ENCODE data around the gene ZBTB7C.

ZBTB7C gene

DNA sequence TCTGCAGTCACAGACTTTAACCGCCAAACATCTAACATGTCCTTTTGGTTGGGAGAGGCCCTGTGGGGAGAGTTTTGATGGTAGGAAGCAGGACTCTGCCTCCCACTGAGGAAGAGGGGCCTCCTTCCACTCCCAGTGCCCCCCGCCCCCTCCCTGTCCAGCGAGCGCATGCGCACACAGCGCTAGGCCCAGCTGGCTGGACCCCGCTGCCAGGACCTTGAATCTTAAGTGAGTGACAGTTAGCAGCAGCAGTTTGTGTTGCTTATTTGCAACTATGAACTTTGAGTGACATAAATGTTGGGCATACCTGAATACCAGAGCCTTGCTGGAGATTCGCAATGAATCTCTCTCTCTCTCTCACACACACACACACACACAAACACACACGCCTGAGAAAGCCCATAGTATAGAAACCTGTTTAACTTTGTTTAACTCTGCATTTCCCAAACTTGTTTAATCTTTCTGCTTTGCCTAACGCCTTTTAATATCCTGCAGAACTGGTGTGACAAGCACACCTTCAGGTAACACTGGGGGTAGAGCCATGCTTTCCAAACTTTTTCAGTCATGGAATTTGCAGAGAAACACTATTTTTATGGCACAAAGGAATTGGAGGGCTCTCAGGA is 344.1 kb downstream of the ZBTB7C start:
- TF ChIP-seq, protein P1, sequence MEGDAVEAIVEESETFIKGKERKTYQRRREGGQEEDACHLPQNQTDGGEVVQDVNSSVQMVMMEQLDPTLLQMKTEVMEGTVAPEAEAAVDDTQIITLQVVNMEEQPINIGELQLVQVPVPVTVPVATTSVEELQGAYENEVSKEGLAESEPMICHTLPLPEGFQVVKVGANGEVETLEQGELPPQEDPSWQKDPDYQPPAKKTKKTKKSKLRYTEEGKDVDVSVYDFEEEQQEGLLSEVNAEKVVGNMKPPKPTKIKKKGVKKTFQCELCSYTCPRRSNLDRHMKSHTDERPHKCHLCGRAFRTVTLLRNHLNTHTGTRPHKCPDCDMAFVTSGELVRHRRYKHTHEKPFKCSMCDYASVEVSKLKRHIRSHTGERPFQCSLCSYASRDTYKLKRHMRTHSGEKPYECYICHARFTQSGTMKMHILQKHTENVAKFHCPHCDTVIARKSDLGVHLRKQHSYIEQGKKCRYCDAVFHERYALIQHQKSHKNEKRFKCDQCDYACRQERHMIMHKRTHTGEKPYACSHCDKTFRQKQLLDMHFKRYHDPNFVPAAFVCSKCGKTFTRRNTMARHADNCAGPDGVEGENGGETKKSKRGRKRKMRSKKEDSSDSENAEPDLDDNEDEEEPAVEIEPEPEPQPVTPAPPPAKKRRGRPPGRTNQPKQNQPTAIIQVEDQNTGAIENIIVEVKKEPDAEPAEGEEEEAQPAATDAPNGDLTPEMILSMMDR (IDR thresholded peaks at IDR 0.05; ENCODE audit: low read depth, low read length, missing control alignments) = no peak
- DNase-seq (ENCODE audit: low read depth) = no peak
- no peak overlapping the region for H3K4me3 ChIP-seq (ENCODE audit: low read depth, low read length)

DNA sequence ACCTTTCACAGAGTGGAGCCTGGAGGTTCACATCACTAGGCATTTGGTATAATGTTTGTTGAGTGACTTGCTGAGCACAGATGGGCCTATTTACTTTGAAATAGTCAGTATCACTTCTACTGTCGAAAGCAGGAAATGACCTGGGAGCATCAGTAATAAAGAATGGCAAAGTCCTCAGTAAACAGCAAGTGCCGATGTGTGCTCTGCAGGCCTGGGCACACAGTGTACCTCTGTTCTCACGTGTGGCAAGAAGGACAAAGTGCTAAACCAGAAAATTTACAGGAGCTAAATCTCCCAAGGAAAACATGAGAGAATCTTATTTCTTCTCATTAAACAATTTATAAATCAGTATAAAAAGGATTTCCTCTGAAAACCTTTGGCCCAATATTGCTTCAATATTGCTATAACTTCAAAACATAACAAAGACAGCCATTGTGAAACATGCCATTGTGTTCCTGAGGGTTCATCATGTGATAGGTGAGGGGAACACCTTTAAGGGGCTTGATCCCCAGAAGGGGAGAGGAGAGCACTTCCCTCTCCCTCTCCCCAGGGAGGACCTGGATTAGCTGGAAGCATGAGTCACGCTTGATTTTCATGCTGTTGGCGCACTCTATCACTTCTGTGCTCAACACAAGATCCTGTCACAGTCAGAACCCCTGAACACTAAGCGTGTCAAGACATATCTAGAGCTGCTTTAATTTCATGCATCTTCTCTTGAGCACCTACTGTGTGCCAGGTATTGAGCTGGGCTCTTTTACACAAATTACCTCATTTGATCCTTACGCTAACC is 347.2 kb downstream of the ZBTB7C start:
- TF ChIP-seq, protein P1 (IDR thresholded peaks at IDR 0.05; ENCODE audit: low read depth, low read length, missing control alignments) = no peak
- H3K4me3 ChIP-seq (ENCODE audit: low read depth, low read length) = no peak overlapping the region
- no peak for DNase-seq (ENCODE audit: low read depth)

DNA sequence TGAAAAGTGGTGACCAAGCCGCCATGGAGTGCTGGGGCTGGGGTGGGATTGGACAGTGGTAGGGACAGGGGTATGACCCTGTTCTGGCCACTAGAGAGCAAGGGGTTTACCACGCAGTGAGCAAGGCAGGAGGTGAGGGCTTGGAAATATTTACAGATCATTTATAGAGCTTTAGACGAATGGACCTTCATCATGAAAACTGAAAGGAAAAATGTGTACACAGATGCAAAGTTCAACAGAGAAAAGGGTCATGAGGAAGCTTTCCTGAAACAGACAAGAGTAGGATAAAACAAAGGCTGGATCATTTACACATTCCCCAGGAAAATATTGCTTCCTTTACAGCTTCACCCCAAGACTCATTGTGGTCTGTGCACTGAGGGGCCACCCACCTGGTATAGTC is 348.2 kb downstream of the ZBTB7C start:
- no peak overlapping the region for H3K4me3 ChIP-seq (ENCODE audit: low read depth, low read length)
- DNase-seq (ENCODE audit: low read depth) = no peak
- TF ChIP-seq, protein P1 (IDR thresholded peaks at IDR 0.05; ENCODE audit: low read depth, low read length, missing control alignments) = no peak

DNA sequence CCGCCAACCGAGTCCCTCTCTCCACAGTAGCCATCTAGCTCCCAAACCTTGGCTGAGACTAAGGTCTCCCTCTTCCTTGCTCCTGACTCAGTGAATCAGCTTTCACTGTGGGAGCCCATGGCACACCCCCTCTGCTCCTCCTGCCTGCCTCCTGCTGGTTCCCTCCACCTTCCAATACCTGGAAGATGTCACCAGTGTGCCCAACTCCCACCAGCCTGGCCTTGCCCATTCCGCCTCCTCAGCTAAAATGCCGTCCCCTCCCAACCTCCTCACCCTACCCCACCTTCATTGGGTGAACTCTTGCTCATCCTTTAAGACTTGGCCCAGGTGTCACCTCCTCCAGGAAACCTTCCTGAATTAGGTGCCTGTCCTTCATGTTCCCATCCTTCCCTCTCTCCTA is 348.8 kb downstream of the ZBTB7C start:
- no peak for DNase-seq (ENCODE audit: low read depth)
- no peak overlapping the region for H3K4me3 ChIP-seq (ENCODE audit: low read depth, low read length)
- TF ChIP-seq, protein P1 (IDR thresholded peaks at IDR 0.05; ENCODE audit: low read depth, low read length, missing control alignments) = no peak

DNA sequence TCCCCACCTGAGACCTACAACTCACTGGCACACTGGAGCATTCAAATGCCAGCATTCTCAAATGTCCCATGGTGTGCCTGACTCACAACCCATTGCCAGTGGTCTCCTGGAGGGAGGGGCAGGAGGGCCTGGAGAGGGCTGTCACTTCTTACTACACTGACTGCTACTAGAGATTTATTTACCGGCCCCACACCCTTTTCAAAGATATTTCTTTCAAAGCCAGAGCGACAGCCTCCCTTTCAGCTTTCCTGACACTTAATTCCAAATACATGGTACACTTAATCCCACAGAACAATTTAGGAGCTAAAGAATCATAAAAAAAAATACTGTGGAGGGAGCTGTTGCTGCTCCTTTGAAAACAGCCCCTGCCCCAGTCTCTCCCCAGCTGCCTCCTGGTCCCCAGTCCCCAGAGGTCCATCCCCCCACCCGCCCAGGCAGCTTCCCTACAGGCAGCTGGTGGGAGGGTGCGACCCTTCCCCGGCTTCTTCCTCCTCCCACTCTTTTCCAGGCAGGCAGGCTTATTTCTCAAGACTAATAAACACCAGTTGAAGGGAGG is 349.6 kb downstream of the ZBTB7C start:
- TF ChIP-seq, protein P1 (IDR thresholded peaks at IDR 0.05; ENCODE audit: low read depth, low read length, missing control alignments) = no peak
- H3K4me3 ChIP-seq (ENCODE audit: low read depth, low read length) = no peak overlapping the region
- no peak for DNase-seq (ENCODE audit: low read depth)

DNA sequence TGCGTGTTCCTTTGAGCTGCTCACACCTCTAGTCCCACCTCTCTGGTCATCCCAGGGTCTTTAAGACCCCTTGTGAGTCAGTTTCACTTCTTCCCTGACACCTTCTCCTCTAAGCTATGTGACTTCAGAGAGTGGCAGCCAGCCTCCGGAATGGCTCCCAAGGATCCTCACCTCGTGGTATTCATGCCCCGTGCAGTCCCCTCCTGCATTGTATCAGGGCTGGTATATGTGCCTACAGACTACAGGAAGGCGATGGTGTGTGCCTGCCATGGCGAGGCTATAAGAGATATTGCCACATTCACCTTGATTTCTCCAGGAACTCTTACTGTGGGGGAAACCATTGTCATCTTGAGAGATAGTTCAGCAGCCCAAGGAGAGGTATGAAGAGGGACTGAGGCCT is 350.7 kb downstream of the ZBTB7C start:
- no peak overlapping the region for H3K4me3 ChIP-seq (ENCODE audit: low read depth, low read length)
- TF ChIP-seq, protein P1 (IDR thresholded peaks at IDR 0.05; ENCODE audit: low read depth, low read length, missing control alignments) = no peak
- no peak for DNase-seq (ENCODE audit: low read depth)
